Astrocyte of the spinal cord (primary cell): ENCODE measurements around the gene B3GNT7.

ENCODE experiments used
- DNase-seq: peaks from one replicate; pipeline ENCODE4 v3.0.0; 2011; ENCODE audit warnings: low read depth, low spot score
- H3K4me3 ChIP-seq: 2 replicates; pipeline ENCODE4 v1.5.1; 2011; ENCODE audit warnings: low read depth, mild to moderate bottlenecking, low read length, moderate library complexity
- in situ Hi-C: cut with HindIII; loops from 2 replicates; pipeline ENCODE4 v1.10.0; 2017; ENCODE audit warnings: low sequenced_read_pairs
- TF ChIP-seq, protein P1 (sequence below): IDR thresholded peaks from 2 replicates; pipeline ENCODE4 v1.5.1; 2012; ENCODE audit warnings: low read depth, mild to moderate bottlenecking, low read length, inconsistent platforms

Gene B3GNT7

DNA sequence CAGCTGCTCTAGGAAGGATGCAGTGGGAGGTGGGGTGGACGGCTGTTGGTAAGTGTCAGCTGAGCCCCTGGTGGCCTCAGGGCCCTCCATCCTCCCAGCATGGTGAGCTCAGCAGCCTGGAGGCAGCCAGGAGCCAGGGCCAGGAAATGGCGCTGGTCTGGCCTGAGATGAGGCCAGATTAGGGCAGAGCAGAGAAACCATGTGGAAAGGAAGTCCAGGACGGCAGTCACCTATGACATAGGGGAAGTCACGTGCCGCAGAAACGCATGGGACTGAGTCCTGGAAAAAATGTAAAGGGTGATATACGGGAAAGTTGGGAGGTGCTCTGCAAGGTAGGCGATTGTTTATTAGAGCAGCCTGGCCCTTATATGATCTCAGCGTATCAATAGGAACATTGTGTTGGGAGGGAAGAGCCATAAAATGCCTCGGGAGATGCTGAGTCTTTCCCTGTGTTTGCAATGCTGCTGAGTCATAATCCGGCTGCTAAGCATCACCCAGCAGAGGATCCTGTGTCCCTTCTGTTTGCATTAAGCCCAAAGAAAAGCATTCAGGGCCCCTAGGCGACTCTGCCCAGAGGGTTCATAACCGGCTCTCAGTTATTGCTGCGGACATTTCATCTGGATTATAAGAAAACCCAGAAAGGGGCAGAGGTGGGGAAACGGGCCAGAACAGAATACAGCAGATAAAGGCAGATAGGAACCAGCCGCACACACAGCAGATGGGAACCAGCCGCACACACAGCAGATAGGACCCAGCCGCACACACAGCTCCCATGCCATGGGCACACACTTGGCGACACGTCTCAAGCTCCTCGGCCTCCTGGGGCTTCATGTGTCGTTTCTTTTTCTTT, 30.3 kb upstream of the B3GNT7 start:
- peak; percentile 79 for DNase-seq
- no peak overlapping the region for H3K4me3 ChIP-seq
- in situ Hi-C loops, result no loop called here
- TF ChIP-seq, protein P1, sequence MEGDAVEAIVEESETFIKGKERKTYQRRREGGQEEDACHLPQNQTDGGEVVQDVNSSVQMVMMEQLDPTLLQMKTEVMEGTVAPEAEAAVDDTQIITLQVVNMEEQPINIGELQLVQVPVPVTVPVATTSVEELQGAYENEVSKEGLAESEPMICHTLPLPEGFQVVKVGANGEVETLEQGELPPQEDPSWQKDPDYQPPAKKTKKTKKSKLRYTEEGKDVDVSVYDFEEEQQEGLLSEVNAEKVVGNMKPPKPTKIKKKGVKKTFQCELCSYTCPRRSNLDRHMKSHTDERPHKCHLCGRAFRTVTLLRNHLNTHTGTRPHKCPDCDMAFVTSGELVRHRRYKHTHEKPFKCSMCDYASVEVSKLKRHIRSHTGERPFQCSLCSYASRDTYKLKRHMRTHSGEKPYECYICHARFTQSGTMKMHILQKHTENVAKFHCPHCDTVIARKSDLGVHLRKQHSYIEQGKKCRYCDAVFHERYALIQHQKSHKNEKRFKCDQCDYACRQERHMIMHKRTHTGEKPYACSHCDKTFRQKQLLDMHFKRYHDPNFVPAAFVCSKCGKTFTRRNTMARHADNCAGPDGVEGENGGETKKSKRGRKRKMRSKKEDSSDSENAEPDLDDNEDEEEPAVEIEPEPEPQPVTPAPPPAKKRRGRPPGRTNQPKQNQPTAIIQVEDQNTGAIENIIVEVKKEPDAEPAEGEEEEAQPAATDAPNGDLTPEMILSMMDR, result no peak

DNA sequence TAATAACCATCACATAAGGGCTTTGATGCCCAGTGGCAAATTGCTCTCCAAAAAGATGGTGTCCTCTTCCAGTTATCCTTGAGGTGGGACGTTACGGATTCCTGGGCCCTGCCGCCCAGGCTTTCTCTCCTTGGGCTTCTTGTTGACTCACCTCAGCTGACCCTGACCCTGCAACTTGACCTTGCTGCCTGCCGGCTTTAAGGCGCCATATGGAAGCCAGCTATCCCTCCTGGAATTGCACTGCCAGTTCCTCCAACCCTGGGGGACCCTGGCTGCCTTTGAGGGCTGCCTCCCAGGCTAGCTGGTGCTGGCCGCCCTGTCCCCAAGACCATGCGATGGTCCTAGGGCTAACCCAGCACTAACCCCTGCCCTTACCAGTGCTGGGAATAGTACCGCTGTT, 28.3 kb upstream of the B3GNT7 start:
- in situ Hi-C loops, result no loop called here
- TF ChIP-seq, protein P1, result no peak
- H3K4me3 ChIP-seq, result no peak overlapping the region

DNA sequence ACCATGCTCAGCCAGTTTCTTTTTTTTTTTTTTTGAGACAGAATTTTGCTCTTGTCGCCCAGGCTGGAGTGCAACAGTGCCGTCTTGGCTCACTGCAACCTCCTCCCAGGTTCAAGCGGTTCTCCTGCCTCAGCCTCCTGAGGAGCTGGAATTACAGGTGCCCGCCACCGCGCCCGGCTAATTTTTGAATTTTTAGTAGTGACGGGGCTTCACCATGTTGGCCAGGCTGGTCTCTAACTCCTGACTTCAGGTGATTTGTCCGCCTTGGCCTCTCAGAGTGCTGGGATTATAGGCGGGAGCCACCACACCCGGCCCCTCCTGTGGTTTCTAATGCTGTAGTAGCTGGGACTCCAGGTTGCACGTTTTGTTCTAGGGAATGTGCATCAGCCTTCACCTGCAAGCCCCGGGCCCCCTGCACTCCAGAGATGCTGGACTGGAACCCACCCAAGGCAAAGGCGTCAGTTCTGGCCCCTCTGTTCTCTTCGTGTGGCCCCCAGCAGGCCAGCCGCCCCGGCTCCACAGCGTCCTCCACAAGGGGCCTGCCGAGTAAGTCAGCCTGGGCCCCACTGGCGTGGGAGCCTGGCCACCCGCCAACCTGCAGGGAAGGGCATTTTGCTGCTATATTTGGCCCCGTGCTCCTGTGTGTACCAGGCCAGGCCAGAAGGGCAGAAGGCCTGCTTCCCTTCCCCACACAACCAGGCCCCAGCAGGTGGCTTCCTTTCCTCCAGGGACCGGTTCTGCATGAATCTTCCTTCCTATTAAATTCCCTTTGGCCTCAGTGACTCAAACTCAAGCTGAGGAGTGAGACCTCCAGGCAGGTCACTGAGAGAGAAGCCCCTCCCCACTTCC, 25.7 kb upstream of the B3GNT7 start:
- TF ChIP-seq, protein P1, result no peak
- DNase-seq, result no peak
- in situ Hi-C loops, result no loop called here
- H3K4me3 ChIP-seq, result no peak overlapping the region

More for the DNA sequence above, 28.3 kb upstream of the B3GNT7 start:
- no peak for DNase-seq

DNA sequence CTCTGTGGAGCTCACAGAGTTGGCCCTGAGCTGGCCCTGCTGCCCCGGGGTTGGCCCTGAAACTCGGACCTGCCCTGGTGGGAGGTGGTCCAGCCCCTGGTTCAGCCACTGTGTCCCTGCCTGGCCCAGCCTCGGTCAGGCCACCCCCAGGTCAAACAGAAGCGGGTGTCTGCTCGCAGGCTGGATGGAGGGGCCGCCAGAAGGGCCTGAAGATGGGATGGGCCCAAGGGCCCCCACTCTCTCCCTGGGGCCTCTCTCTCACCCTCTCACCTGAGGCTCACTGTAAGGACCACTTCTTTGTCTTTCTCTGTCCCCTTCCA, 25.1 kb upstream of the B3GNT7 start:
- DNase-seq, result no peak
- in situ Hi-C loops, result no loop called here

DNA sequence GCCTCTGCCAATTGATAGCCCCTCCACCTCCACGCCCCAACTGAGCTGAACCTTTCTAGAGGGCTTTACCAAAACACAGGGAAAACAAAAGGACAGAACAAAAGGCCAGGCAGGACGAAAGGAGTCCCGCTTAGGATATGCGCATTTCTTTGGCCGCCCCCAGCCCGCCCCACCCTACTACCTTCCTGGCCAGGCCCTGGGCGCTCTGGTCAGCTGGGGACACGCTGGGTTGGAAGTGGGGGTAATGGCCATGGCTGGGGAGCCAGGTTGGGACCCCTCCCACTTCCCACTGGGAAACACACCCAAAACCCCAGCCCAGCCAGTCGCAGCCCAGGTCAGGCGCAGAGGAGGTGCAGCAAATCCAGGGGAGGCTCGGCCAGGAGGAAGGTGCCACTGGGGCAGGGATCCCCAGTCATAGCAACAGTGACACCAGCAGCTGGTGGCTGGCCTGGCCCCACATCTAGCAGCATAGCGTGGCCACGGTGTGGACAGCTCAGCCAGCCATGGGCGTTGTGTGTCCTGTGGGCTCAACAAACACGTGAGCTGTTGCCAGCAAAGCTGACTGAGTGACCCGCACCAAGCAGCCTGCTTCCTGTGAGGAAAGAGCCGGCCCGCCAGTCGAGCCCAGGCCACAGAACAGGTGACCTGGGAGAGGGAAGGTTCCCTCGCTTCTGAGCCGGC, 24.6 kb upstream of the B3GNT7 start:
- TF ChIP-seq, protein P1, result no peak
- in situ Hi-C loops, result no loop called here
- no peak overlapping the region for H3K4me3 ChIP-seq
- no peak for DNase-seq

More for the DNA sequence above, 25.1 kb upstream of the B3GNT7 start:
- H3K4me3 ChIP-seq, result no peak overlapping the region
- TF ChIP-seq, protein P1, result no peak

DNA sequence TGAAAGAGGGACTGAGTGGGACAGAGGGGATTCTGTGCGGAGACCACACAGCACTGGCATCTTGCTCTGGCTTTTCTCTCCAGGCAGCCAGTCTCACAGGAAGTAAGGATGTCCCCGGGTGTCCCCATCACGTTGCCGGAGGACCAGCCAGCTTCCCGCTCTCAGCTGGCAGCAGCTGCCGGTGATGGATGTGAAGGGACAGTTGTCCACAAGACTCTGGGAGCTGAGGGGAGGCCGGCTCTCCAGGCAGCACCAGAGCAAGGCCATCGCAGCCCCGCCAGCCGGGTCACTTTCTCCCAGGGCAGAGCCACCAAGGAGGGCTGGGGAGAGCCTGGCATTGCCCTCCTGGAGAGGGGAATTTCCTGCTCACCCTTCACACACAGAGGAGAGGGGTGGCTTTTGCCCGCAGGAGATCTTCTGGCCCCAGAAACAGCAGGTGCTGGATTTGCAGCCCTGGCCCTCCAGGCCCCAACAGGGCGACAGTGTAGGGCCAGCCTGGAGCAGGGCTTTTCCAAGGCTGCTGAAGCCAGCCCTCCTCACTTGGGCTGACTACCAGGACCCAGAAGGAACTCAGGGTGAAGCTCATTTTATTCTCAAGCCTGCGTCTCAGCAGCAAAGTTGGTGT, 24.0 kb upstream of the B3GNT7 start:
- no peak overlapping the region for H3K4me3 ChIP-seq
- in situ Hi-C loops, result no loop called here
- TF ChIP-seq, protein P1, result no peak
- DNase-seq, result no peak
